Neural progenitor cell (in vitro differentiated cells): ENCODE results near the gene FMO3. TPM values are rescaled to one million over a fixed set of nuclear protein-coding genes. Genes with fewer than 3 reads are reported as not detected.

Experiments
- DNase-seq: peaks from one replicate; pipeline ENCODE4 v3.0.0-alpha.2; 2016; ENCODE audit warnings: low spot score
- H2AFZ ChIP-seq: fragments of 200-600 bp; sonication (generic); replicated peaks from 2 replicates; pipeline ENCODE4 v1.6.1; 2016; ENCODE audit warnings: antibody characterized with exemption
- H3F3A ChIP-seq: fragments of 200-600 bp; sonication (generic); 2 replicates; pipeline ENCODE4 v1.6.1; 2016; ENCODE audit warnings: antibody characterized with exemption, low read depth
- H3K27ac ChIP-seq: fragments of 200-600 bp; sonication (generic); 2 replicates; pipeline ENCODE4 v1.5.1; 2016; ENCODE audit warnings: mild to moderate bottlenecking
- H3K27me3 ChIP-seq: fragments of 200-600 bp; sonication (generic); 2 replicates; pipeline ENCODE4 v1.6.1; 2016; ENCODE audit warnings: mild to moderate bottlenecking, moderate library complexity
- H3K36me3 ChIP-seq: fragments of 200-600 bp; sonication (generic); 2 replicates; pipeline ENCODE4 v1.5.1; 2016
- H3K4me1 ChIP-seq: fragments of 200-600 bp; sonication (generic); 2 replicates; pipeline ENCODE4 v1.6.1; 2016; ENCODE audit warnings: mixed run types
- H3K4me2 ChIP-seq: fragments of 200-600 bp; sonication (generic); 2 replicates; pipeline ENCODE4 v1.6.1; 2016
- H3K4me3 ChIP-seq: fragments of 200-600 bp; sonication (generic); 2 replicates; pipeline ENCODE4 v1.5.1; 2016
- H3K79me2 ChIP-seq: fragments of 200-600 bp; sonication (generic); 2 replicates; pipeline ENCODE4 v1.6.1; 2016; ENCODE audit warnings: low read depth
- H3K9ac ChIP-seq: fragments of 200-600 bp; sonication (generic); 2 replicates; pipeline ENCODE4 v1.6.1; 2016
- H3K9me3 ChIP-seq: fragments of 200-600 bp; sonication (generic); 2 replicates; pipeline ENCODE4 v1.5.1; 2016; ENCODE audit warnings: low read depth
- H4K20me1 ChIP-seq: fragments of 200-600 bp; sonication (generic); 2 replicates; pipeline ENCODE4 v1.6.1; 2016; ENCODE audit warnings: low read depth
- H3K27ac Mint-ChIP-seq: 3 replicates; pipeline ENCODE4 v1.8.0; 2021; ENCODE audit warnings: mixed read lengths
- H3K27me3 Mint-ChIP-seq: 2 replicates; pipeline ENCODE4 v1.8.0; 2022; ENCODE audit warnings: low read depth, mild to moderate bottlenecking, inconsistent platforms, moderate library complexity, mixed read lengths; ENCODE audit not compliant: insufficient read depth
- H3K36me3 Mint-ChIP-seq: 3 replicates; pipeline ENCODE4 v1.8.0; 2021; ENCODE audit warnings: mixed read lengths
- H3K4me1 Mint-ChIP-seq: 3 replicates; pipeline ENCODE4 v1.8.0; 2021; ENCODE audit warnings: mixed read lengths
- H3K4me3 Mint-ChIP-seq: 3 replicates; pipeline ENCODE4 v1.8.0; 2021; ENCODE audit warnings: mild to moderate bottlenecking, moderate library complexity, mixed read lengths
- H3K9me3 Mint-ChIP-seq: 3 replicates; pipeline ENCODE4 v1.8.0; 2020; ENCODE audit warnings: mixed read lengths
- CTCF ChIP-seq: fragments of 200-600 bp; sonication (generic); IDR thresholded peaks from 2 replicates; pipeline ENCODE4 v1.5.1; 2017; ENCODE audit warnings: antibody characterized with exemption, mild to moderate bottlenecking
- EZH2 ChIP-seq: fragments of 200-600 bp; sonication (generic); IDR thresholded peaks from 2 replicates; pipeline ENCODE4 v1.6.1; 2017; ENCODE audit warnings: antibody characterized with exemption, mild to moderate bottlenecking, moderate library complexity
- EZH2phosphoT487 ChIP-seq: fragments of 200-600 bp; sonication (generic); IDR thresholded peaks from 2 replicates; pipeline ENCODE4 v1.6.1; 2017; ENCODE audit warnings: antibody characterized with exemption
- total RNA-seq: library from RNA; depleted of rRNA; stranded (reverse); fragments of >200 nt; gene quantifications from 2 replicates; pipeline ENCODE4 v1.2.3, GENCODE V29; 2015; ENCODE audit warnings: low replicate concordance

The FMO3 gene
- total RNA-seq, 1 donor from 2014 or later = not detected

- H3F3A ChIP-seq = no peaks in the 10 kb centered on the region
- Mint-ChIP-seq H3K4me3 (no peak overlapping the region), H3K36me3 (no peaks in the 10 kb centered on the region), H3K9me3 (no peaks in the 10 kb centered on the region), H3K4me1 (peaks cover 6% of the 10 kb centered on the region), H3K27ac (no peak overlapping the region), H3K27me3 (peaks cover 2% of the 10 kb centered on the region)
- no peak overlapping the region for H3K27ac ChIP-seq
- no peaks in the 10 kb centered on the region for H3K36me3 ChIP-seq
- H3K9me3 ChIP-seq = no peaks in the 10 kb centered on the region
- no peaks in the 10 kb centered on the region for H3K27me3 ChIP-seq
- H3K4me1 ChIP-seq = peaks cover 5% of the 10 kb centered on the region
- no peak overlapping the region for H3K4me2 ChIP-seq
- TF ChIP-seq EZH2 (no peak), EZH2phosphoT487 (no peak), CTCF (no peak)
- H3K79me2 ChIP-seq = no peaks in the 10 kb centered on the region
- H3K9ac ChIP-seq = no peak overlapping the region
- H4K20me1 ChIP-seq = no peaks in the 10 kb centered on the region
- no peak overlapping the region for H3K4me3 ChIP-seq
- peak overlapping the region; percentile 74 for H2AFZ ChIP-seq
- DNase-seq = no peak
These were observed 7.5 kb upstream of the FMO3 start for GRCh38 chr1:171083222-171083621.

GRCh38 chr1:171084091-171084490, 6.6 kb upstream of the FMO3 start:
- no peaks in the 10 kb centered on the region for H3F3A ChIP-seq
- H4K20me1 ChIP-seq = no peaks in the 10 kb centered on the region
- no peak overlapping the region for H3K4me3 ChIP-seq
- Mint-ChIP-seq H3K4me3 (no peak overlapping the region), H3K27me3 (peaks cover 2% of the 10 kb centered on the region), H3K27ac (no peak overlapping the region), H3K9me3 (no peaks in the 10 kb centered on the region), H3K4me1 (peaks cover 6% of the 10 kb centered on the region), H3K36me3 (no peaks in the 10 kb centered on the region)
- H3K27ac ChIP-seq = no peak overlapping the region
- no peak overlapping the region for H3K9ac ChIP-seq
- no peak for DNase-seq
- no peak for TF ChIP-seq EZH2phosphoT487
- TF ChIP-seq CTCF = no peak
- TF ChIP-seq EZH2 = no peak
- H3K4me1 ChIP-seq = peaks cover 5% of the 10 kb centered on the region
- H2AFZ ChIP-seq = no peak overlapping the region
- H3K9me3 ChIP-seq = no peaks in the 10 kb centered on the region
- no peaks in the 10 kb centered on the region for H3K27me3 ChIP-seq
- H3K4me2 ChIP-seq = no peak overlapping the region
- H3K79me2 ChIP-seq = no peaks in the 10 kb centered on the region
- H3K36me3 ChIP-seq = no peaks in the 10 kb centered on the region

DNA sequence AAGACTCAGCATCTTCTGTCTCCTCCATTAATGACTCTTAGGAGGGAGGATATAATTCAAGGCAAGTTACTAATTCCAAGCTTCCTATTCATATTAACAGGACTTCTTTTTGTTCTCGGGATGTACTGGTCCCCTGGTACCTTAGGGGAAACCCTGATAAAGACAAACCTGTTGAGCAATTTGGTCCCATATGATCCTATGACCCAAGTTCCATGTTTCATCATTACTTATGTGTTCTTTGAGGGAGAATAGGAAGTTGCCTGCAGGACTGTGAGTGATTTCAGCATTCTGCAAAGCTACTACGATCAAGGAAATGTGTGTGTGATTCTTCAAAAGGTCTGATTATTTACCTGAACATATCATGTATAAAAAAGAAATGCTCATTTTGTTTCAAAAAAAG, 5.8 kb upstream of the FMO3 start:
- H3K36me3 Mint-ChIP-seq = no peaks in the 10 kb centered on the region
- Histone ChIP-seq H3K27ac (no peak overlapping the region), H3K4me1 (peaks cover 5% of the 10 kb centered on the region)

More for the DNA sequence above, 5.8 kb upstream of the FMO3 start:
- Histone ChIP-seq H3K36me3 (no peaks in the 10 kb centered on the region), H2AFZ (no peak overlapping the region), H3K9ac (no peak overlapping the region), H4K20me1 (no peaks in the 10 kb centered on the region), H3K4me3 (no peak overlapping the region), H3F3A (no peaks in the 10 kb centered on the region), H3K27me3 (no peaks in the 10 kb centered on the region), H3K79me2 (no peaks in the 10 kb centered on the region), H3K9me3 (no peaks in the 10 kb centered on the region), H3K4me2 (no peak overlapping the region)
- no peak for DNase-seq
- no peak overlapping the region for H3K4me3 Mint-ChIP-seq
- H3K4me1 Mint-ChIP-seq = peaks cover 6% of the 10 kb centered on the region
- no peaks in the 10 kb centered on the region for H3K9me3 Mint-ChIP-seq
- H3K27ac Mint-ChIP-seq = no peak overlapping the region
- no peak for TF ChIP-seq EZH2
- TF ChIP-seq EZH2phosphoT487 = no peak
- no peak for TF ChIP-seq CTCF
- peaks cover 2% of the 10 kb centered on the region for H3K27me3 Mint-ChIP-seq
